Activated CD4-positive, alpha-beta T cell treated with anti-CD3 and anti-CD28 coated beads for 36 hours (primary cell): ENCODE data around the gene NCOA5. TPM values are rescaled to one million over a fixed set of nuclear protein-coding genes. Genes with fewer than 3 reads are reported as not detected.

Experiments used
- ATAC-seq: fragments of 200-7000 bp; cut with Tn5 transposase; one replicate; pipeline ENCODE4 v1.10.0; 2021; ENCODE audit warnings: mild to moderate bottlenecking, moderate library complexity
- CTCF ChIA-PET: fragments of 350-600 bp; sonication (Branson Sonifier 250); formaldehyde crosslinking; loops from one replicate; lab custom pipeline; 2021; ENCODE audit warnings: antibody characterized with exemption; lab: Charles Lee
- POLR2A ChIA-PET: fragments of 350-600 bp; sonication (Branson Sonifier 250); formaldehyde crosslinking; loops from one replicate; lab custom pipeline; 2021; ENCODE audit warnings: antibody characterized with exemption, inconsistent platforms; lab: Charles Lee
- DNase-seq: peaks from one replicate; pipeline ENCODE4 v3.0.0-alpha.2; 2020
- H3K27ac Mint-ChIP-seq: one replicate; pipeline ENCODE4 v1.8.0; 2021; ENCODE audit warnings: mixed read lengths
- H3K27me3 Mint-ChIP-seq: one replicate; pipeline ENCODE4 v1.8.0; 2021; ENCODE audit warnings: mixed read lengths
- H3K36me3 Mint-ChIP-seq: one replicate; pipeline ENCODE4 v1.8.0; 2021; ENCODE audit warnings: low read depth, mixed read lengths
- H3K4me1 Mint-ChIP-seq: one replicate; pipeline ENCODE4 v1.8.0; 2021; ENCODE audit warnings: mixed read lengths
- H3K4me3 Mint-ChIP-seq: one replicate; pipeline ENCODE4 v1.8.0; 2021; ENCODE audit warnings: mild to moderate bottlenecking, moderate library complexity, mixed read lengths
- H3K9me3 Mint-ChIP-seq: one replicate; pipeline ENCODE4 v1.8.0; 2021; ENCODE audit warnings: low read depth, mixed read lengths
- intact Hi-C, 2 experiments: fragments of 100-400 bp; cut with DNase I in 1 of 2; cut with micrococcal nuclease in 1 of 2; formaldehyde crosslinking; loops; one replicate each; pipeline versions ENCODE4 v1.14.2 to v1.15.1; 2022 to 2024; cut with DNase I, micrococcal nuclease
- total RNA-seq, 2 experiments: library from RNA; stranded (reverse); gene quantifications; one replicate each; pipeline ENCODE4 v1.2.3, GENCODE V29; 2021

The NCOA5 gene
- total RNA-seq, 2 experiments from 2014 or later, result 17.9 to 18.8 TPM

GRCh38 chr20:46060975-46061374 is 28.8 kb downstream of the NCOA5 start:
- POLR2A ChIA-PET, result no interaction called here
- no peak for DNase-seq
- CTCF ChIA-PET, result interaction anchor here (0.5 to 1.5 kb wide), 3 partner anchors 16 to 76 kb away, joined by 3 to 6 read pairs (median 3); no protein-coding TSS in a partner anchor
- no peak overlapping the region for H3K4me3 Mint-ChIP-seq
- ATAC-seq, result no peak
- peaks cover 62% of the 10 kb centered on the region for H3K4me1 Mint-ChIP-seq
- H3K9me3 Mint-ChIP-seq, result no peaks in the 10 kb centered on the region
- intact Hi-C loops, result no loop called here
- H3K27ac Mint-ChIP-seq, result no peak overlapping the region
- H3K36me3 Mint-ChIP-seq, result peaks cover 56% of the 10 kb centered on the region
- peaks cover 16% of the 10 kb centered on the region for H3K27me3 Mint-ChIP-seq

- H3K4me1 Mint-ChIP-seq, result peaks cover 62% of the 10 kb centered on the region
- H3K9me3 Mint-ChIP-seq, result no peaks in the 10 kb centered on the region
- POLR2A ChIA-PET, result no interaction called here
- H3K27ac Mint-ChIP-seq, result no peak overlapping the region
- ATAC-seq (no peak), DNase-seq (no peak)
- intact Hi-C loops, result no loop called here
- peaks cover 53% of the 10 kb centered on the region for H3K36me3 Mint-ChIP-seq
- peaks cover 16% of the 10 kb centered on the region for H3K27me3 Mint-ChIP-seq
- no peak overlapping the region for H3K4me3 Mint-ChIP-seq
- CTCF ChIA-PET, result interaction anchor here (0.5 kb wide), 1 partner anchor 16 kb away, joined by 3 read pairs; no protein-coding TSS in a partner anchor
Observed at GRCh38 chr20:46060301-46060881, 29.4 kb downstream of the NCOA5 start.

- Mint-ChIP-seq H3K4me1 (peaks cover 47% of the 10 kb centered on the region), H3K27me3 (peaks cover 19% of the 10 kb centered on the region), H3K4me3 (no peak overlapping the region), H3K9me3 (no peaks in the 10 kb centered on the region), H3K27ac (no peak overlapping the region), H3K36me3 (peaks cover 36% of the 10 kb centered on the region)
- ATAC-seq (no peak), DNase-seq (no peak)
- POLR2A ChIA-PET, result no interaction called here
- CTCF ChIA-PET, result interaction anchor here (0.8 to 2.5 kb wide), 4 partner anchors 19 to 47 kb away, joined by 3 to 9 read pairs (median 5); no protein-coding TSS in a partner anchor
- intact Hi-C loops, result no loop called here
Observed at GRCh38 chr20:46058599-46059281, 31.0 kb downstream of the NCOA5 start.

GRCh38 chr20:46057856-46058598 is 31.7 kb downstream of the NCOA5 start:
- intact Hi-C loops, result loop anchor here in 1 of 2 experiments (2.0 kb wide), 1 partner anchor 27 kb away; no protein-coding TSS in a partner anchor
- H3K27me3 Mint-ChIP-seq, result peaks cover 19% of the 10 kb centered on the region
- peaks cover 30% of the 10 kb centered on the region for H3K36me3 Mint-ChIP-seq
- ChIA-PET CTCF (interaction anchor here (0.6 to 2.5 kb wide), 5 partner anchors 20 to 121 kb away, joined by 3 to 9 read pairs (median 3); no protein-coding TSS in a partner anchor), POLR2A (no interaction called here)
- DNase-seq, result peak; percentile 52
- no peak overlapping the region for H3K27ac Mint-ChIP-seq
- ATAC-seq, result peak; percentile 42
- H3K9me3 Mint-ChIP-seq, result no peaks in the 10 kb centered on the region
- peaks cover 42% of the 10 kb centered on the region for H3K4me1 Mint-ChIP-seq
- no peak overlapping the region for H3K4me3 Mint-ChIP-seq

- peak; percentile 54 for DNase-seq
- no peak for ATAC-seq
- Mint-ChIP-seq H3K36me3 (peaks cover 22% of the 10 kb centered on the region), H3K27me3 (peaks cover 19% of the 10 kb centered on the region), H3K4me3 (no peak overlapping the region), H3K9me3 (no peaks in the 10 kb centered on the region), H3K27ac (no peak overlapping the region), H3K4me1 (peaks cover 35% of the 10 kb centered on the region)
- intact Hi-C loops, result loop anchor here in 1 of 2 experiments (2.0 kb wide), 1 partner anchor 26 kb away; no protein-coding TSS in a partner anchor
- ChIA-PET CTCF (interaction anchor here (0.6 to 2.5 kb wide), 2 partner anchors 43 to 122 kb away, joined by 3 to 9 read pairs; no protein-coding TSS in a partner anchor), POLR2A (no interaction called here)
Observed at GRCh38 chr20:46056970-46057855, 32.5 kb downstream of the NCOA5 start.

- peaks cover 26% of the 10 kb centered on the region for H3K4me1 Mint-ChIP-seq
- H3K36me3 Mint-ChIP-seq, result peaks cover 13% of the 10 kb centered on the region
- peaks cover 19% of the 10 kb centered on the region for H3K27me3 Mint-ChIP-seq
- ATAC-seq, result no peak
- no peak for DNase-seq
- ChIA-PET CTCF (no interaction called here), POLR2A (no interaction called here)
- intact Hi-C loops, result loop anchor here in 1 of 2 experiments (2.0 kb wide), 1 partner anchor 25 kb away; no protein-coding TSS in a partner anchor
- no peak overlapping the region for H3K4me3 Mint-ChIP-seq
- H3K9me3 Mint-ChIP-seq, result no peaks in the 10 kb centered on the region
- H3K27ac Mint-ChIP-seq, result no peak overlapping the region
Observed at GRCh38 chr20:46056027-46056833, 33.5 kb downstream of the NCOA5 start.

GRCh38 chr20:46055269-46055668 is 34.5 kb downstream of the NCOA5 start:
- no peak overlapping the region for H3K4me3 Mint-ChIP-seq
- no peaks in the 10 kb centered on the region for H3K9me3 Mint-ChIP-seq
- peaks cover 21% of the 10 kb centered on the region for H3K27me3 Mint-ChIP-seq
- H3K36me3 Mint-ChIP-seq, result peaks cover 3% of the 10 kb centered on the region
- H3K27ac Mint-ChIP-seq, result no peak overlapping the region
- ChIA-PET POLR2A (no interaction called here), CTCF (interaction anchor here (0.6 kb wide), 1 partner anchor 1351 kb away, joined by 3 read pairs; no protein-coding TSS in a partner anchor)
- intact Hi-C loops, result no loop called here
- no peak for ATAC-seq
- DNase-seq, result no peak
- H3K4me1 Mint-ChIP-seq, result peaks cover 18% of the 10 kb centered on the region

GRCh38 chr20:46054606-46055005 is 35.2 kb downstream of the NCOA5 start:
- ChIA-PET POLR2A (no interaction called here), CTCF (interaction anchor here (0.6 to 0.7 kb wide), 2 partner anchors 11 to 1352 kb away, joined by 3 read pairs; no protein-coding TSS in a partner anchor)
- H3K27ac Mint-ChIP-seq, result no peak overlapping the region
- intact Hi-C loops, result no loop called here
- peaks cover 21% of the 10 kb centered on the region for H3K27me3 Mint-ChIP-seq
- no peaks in the 10 kb centered on the region for H3K36me3 Mint-ChIP-seq
- no peak overlapping the region for H3K4me3 Mint-ChIP-seq
- H3K4me1 Mint-ChIP-seq, result peaks cover 12% of the 10 kb centered on the region
- H3K9me3 Mint-ChIP-seq, result no peaks in the 10 kb centered on the region
- ATAC-seq, result no peak
- DNase-seq, result no peak

- intact Hi-C loops, result no loop called here
- CTCF ChIA-PET, result interaction anchor here (0.7 kb wide), 1 partner anchor 16 kb away, joined by 3 read pairs; no protein-coding TSS in a partner anchor
- Mint-ChIP-seq H3K27me3 (peaks cover 16% of the 10 kb centered on the region), H3K9me3 (no peaks in the 10 kb centered on the region), H3K27ac (no peak overlapping the region), H3K36me3 (no peaks in the 10 kb centered on the region), H3K4me1 (peaks cover 3% of the 10 kb centered on the region), H3K4me3 (no peak overlapping the region)
- ATAC-seq, result no peak
- DNase-seq, result no peak
- POLR2A ChIA-PET, result no interaction called here
Observed at GRCh38 chr20:46053416-46053815, 36.3 kb downstream of the NCOA5 start.
